RWPE2 (cell line): ENCODE results near the gene PADI2.

Experiments
- ATAC-seq: fragments of 200-7000 bp; cut with Tn5 transposase; 3 replicates; pipeline ENCODE4 v1.9.1; 2021; ENCODE audit warnings: low read depth
- DNase-seq: peaks from one replicate; pipeline ENCODE4 v3.0.0-alpha.2; 2020; ENCODE audit warnings: low spot score
- H3K27ac ChIP-seq: fragments of 450-650 bp; 2 replicates; pipeline ENCODE4 v1.5.1; 2017; ENCODE audit warnings: mild to moderate bottlenecking; ENCODE audit not compliant: poor library complexity, severe bottlenecking
- H3K27me3 ChIP-seq: fragments of 250-450 bp; sonication (Bioruptor Pico); 2 replicates; pipeline ENCODE4 v1.5.1; 2021; ENCODE audit warnings: mild to moderate bottlenecking, moderate library complexity; ENCODE audit not compliant: insufficient read depth, poor library complexity, severe bottlenecking
- H3K36me3 ChIP-seq: fragments of 250-450 bp; sonication (Bioruptor Pico); 2 replicates; pipeline ENCODE4 v1.5.1; 2020; ENCODE audit warnings: low read depth, mild to moderate bottlenecking, moderate library complexity
- H3K4me1 ChIP-seq: fragments of 250-450 bp; sonication (Bioruptor Pico); 2 replicates; pipeline ENCODE4 v1.5.1; 2021; ENCODE audit warnings: mild to moderate bottlenecking, moderate library complexity; ENCODE audit not compliant: insufficient read depth, poor library complexity, severe bottlenecking
- H3K4me3 ChIP-seq: fragments of 250-450 bp; sonication (Bioruptor Pico); 2 replicates; pipeline ENCODE4 v1.5.1; 2021; ENCODE audit warnings: mild to moderate bottlenecking, moderate library complexity; ENCODE audit not compliant: severe bottlenecking
- H3K9me3 ChIP-seq: fragments of 250-450 bp; sonication (Bioruptor Pico); 2 replicates; pipeline ENCODE4 v1.5.1; 2021; ENCODE audit warnings: mild to moderate bottlenecking, moderate library complexity; ENCODE audit not compliant: severe bottlenecking
- CTCF ChIP-seq: fragments of 450-650 bp; IDR thresholded peaks from one replicate; pipeline ENCODE4 v1.5.1; 2017; ENCODE audit warnings: mild to moderate bottlenecking, moderate library complexity; ENCODE audit not compliant: poor library complexity, severe bottlenecking

Gene PADI2

GRCh38 chr1:17039522-17039921, 79.7 kb downstream of the PADI2 start:
- Histone ChIP-seq H3K27me3 (no peaks in the 10 kb centered on the region), H3K36me3 (peaks cover 79% of the 10 kb centered on the region), H3K4me1 (peaks cover 4% of the 10 kb centered on the region), H3K27ac (no peak overlapping the region), H3K9me3 (no peaks in the 10 kb centered on the region), H3K4me3 (no peak overlapping the region)
- no peak for DNase-seq
- ATAC-seq = no peak
- TF ChIP-seq CTCF = no peak

- TF ChIP-seq CTCF = no peak
- DNase-seq (no peak), ATAC-seq (no peak)
- peaks cover 69% of the 10 kb centered on the region for H3K36me3 ChIP-seq
- H3K27me3 ChIP-seq = no peaks in the 10 kb centered on the region
- H3K4me3 ChIP-seq = no peak overlapping the region
- H3K4me1 ChIP-seq = no peaks in the 10 kb centered on the region
- no peaks in the 10 kb centered on the region for H3K9me3 ChIP-seq
- H3K27ac ChIP-seq = no peak overlapping the region
Measured at GRCh38 chr1:17033481-17033880, 85.8 kb downstream of the PADI2 start.

GRCh38 chr1:17032741-17033140, 86.5 kb downstream of the PADI2 start:
- DNase-seq (no peak), ATAC-seq (no peak)
- Histone ChIP-seq H3K27me3 (no peaks in the 10 kb centered on the region), H3K9me3 (no peaks in the 10 kb centered on the region), H3K27ac (no peak overlapping the region), H3K4me1 (no peaks in the 10 kb centered on the region), H3K4me3 (no peak overlapping the region), H3K36me3 (peaks cover 71% of the 10 kb centered on the region)
- TF ChIP-seq CTCF = no peak

GRCh38 chr1:17031436-17031835, 87.8 kb downstream of the PADI2 start:
- no peak for DNase-seq
- no peaks in the 10 kb centered on the region for H3K9me3 ChIP-seq

GRCh38 chr1:17030206-17030605, 89.0 kb downstream of the PADI2 start:
- DNase-seq = no peak
- Histone ChIP-seq H3K36me3 (peaks cover 88% of the 10 kb centered on the region), H3K9me3 (no peaks in the 10 kb centered on the region), H3K27me3 (no peaks in the 10 kb centered on the region), H3K27ac (no peak overlapping the region), H3K4me1 (no peaks in the 10 kb centered on the region), H3K4me3 (no peak overlapping the region)
- no peak for TF ChIP-seq CTCF
- ATAC-seq = no peak

More at GRCh38 chr1:17031436-17031835, 87.8 kb downstream of the PADI2 start:
- Histone ChIP-seq H3K4me3 (no peak overlapping the region), H3K27ac (no peak overlapping the region), H3K4me1 (no peaks in the 10 kb centered on the region), H3K27me3 (no peaks in the 10 kb centered on the region), H3K36me3 (peaks cover 80% of the 10 kb centered on the region)
- TF ChIP-seq CTCF = no peak
- ATAC-seq = no peak
